Pulmonary artery endothelial cell (primary cell): ENCODE measurements around the gene TEDC1. TPM values are rescaled to one million over a fixed set of nuclear protein-coding genes. Genes with fewer than 3 reads are reported as not detected.

Source experiments
- DNase-seq: peaks from one replicate; pipeline ENCODE4 v3.0.0-alpha.2; 2011; ENCODE audit warnings: low read depth, low spot score
- total RNA-seq: library from RNA; depleted of rRNA; stranded (reverse); fragments of >200 nt; gene quantifications from 2 replicates; pipeline ENCODE4 v1.2.3, GENCODE V29; 2014

TEDC1 gene
- total RNA-seq, 1 donor from 2014 or later, result 14.2 TPM

DNA sequence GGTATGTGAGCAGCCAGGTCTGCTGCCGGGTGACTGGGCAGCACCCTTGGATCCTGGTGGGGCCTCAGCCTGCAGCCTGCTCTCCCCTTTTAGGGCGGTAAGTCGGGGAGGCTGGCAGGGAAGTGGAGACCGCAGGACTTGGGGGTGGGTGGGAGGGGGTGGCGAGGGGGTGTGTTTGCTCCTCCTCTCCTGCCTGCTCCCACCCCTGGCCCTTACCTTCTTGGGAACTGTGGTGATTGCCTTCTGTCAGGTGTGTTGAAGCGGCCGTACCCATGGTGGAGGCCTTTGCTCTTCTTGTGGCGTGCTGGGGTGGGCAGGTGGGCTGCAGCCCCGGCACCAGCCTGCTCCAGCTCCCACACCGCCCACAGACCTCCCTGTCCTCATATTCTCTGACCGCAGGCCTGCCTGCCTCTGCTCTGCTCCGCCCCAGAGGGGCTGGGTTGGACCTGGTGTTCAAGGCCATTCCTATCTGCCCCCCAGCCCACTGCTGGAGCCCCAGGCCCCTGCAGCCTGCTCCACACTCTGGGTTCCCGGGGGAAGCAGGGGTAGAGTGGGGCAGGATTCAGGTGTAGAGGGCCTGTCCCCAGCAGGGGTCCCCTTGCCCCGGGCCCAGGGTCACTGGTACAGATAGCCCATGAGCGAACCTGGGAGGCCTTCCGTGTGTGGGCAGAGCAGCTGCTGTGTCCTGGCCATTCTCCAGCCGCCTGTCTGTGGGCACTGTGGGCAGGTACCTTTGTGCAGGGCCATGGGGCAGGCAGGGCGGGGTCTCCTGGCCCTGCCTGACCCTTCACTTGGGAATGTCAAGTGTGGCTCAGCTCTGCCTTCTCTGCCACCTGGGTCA is 5.2 kb downstream of the TEDC1 start:
- DNase-seq, result no peak

DNA sequence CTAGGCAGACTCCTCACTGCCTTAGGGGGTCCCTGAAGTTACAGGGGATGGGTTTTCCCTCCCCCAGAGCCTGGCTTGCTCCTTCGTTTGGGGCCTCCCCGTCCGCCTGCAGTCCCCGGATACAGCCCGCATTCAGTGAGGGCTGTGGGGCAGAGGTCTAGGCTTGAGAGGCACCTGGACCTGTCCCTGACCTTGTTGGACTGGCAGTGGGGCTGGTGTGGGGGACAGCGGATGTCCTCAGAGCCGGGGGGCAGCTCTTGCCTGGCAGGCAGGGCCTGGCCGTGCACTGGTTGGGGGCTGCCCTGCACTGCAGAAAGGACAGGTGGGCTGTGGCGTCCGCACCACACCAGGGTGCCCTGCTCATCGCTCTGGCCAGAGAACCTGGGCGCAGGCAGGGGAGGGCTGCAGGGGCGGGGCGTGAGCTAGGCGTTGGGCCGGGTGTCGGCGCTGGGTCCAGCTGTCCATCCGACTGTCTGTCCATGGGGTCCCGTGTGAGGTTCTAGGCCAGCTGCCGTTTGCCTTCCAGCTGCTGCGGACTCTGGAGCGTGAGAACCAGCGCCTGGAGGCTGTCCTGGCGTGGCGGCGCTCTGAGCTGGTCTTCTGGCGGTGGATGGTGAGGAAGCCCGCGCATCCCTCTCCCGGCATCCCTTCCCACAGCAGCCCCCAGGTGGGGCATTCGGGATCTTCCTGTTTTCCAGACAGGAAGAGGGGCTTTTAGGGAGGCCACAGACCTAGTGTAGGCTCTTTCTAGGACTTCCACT is 6.0 kb downstream of the TEDC1 start:
- DNase-seq, result no peak

DNA sequence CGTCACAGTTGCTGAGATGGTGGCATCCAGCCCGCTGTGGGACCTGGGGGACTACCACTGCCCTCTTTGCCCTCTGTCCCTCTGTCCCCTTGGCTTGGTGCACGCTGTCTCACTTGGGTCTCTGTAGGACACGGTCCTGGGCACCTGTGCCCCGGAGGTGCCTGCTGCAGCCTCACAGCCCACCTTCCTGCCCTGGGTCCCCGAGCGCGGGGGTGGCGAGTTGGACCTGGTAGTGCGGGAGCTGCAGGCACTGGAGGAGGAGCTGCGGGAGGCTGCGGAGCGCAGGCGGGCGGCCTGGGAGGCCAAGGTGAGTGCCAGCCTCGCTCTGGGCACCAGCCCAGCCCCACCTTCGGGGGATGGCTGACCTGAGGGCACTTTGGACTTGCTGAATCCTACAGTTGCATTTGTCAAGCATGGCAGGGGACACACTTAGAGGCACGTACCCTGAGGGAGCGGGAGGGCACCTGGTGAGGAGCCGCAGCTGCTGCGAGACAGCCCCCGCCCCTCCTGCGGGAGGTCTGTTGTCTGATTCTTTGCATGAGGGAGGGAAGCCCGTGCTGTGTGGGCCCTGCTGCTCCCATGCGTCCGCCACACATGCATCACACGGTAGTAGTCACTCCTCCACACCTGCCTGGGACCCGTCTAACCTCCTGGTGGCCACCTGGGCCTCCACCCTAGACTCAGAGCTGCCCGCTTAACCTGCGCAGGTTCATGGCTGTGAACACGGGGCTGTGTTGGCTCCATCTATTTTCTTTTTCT is 6.8 kb downstream of the TEDC1 start:
- DNase-seq, result no peak

- DNase-seq, result no peak
These were observed 7.6 kb downstream of the TEDC1 start for GRCh38 chr14:105498430-105499255.

DNA sequence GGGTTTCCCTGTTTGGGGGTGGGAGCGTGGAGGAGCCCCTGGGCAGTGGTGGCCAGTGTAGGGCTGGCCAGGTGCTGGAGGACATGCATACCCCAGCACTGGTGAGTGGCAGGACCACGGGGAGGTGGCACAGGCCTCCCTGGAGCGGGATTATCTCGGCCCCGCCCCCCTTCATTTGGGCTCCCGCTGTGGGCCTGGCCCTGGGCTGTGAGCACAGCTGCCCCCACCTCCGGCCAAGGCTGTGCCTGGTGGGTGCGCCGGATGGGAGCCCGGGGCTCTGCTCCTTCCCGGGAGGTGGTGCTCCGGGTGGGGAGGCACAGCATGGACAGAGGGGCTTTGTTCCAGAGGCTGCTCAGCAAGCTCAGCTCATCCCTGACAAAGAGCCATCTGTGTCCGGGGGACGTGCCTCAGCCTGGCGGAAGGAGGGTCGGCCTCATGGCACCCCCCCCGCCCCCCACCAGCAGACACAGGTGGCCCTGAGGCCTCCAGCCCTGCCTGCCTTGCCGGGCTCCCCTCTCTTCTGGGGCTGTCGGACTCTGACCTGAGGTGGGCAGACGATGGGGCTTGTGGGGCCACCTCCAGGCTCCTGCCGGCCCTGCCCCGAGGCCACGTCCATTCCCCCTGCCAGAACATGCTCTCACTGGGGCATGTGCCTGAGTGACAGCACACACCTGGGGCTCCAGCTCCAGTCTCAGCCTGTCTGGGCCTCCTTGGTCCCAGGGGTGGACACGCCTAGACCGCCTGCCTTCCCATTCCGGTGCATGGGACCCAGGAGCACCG is 8.4 kb downstream of the TEDC1 start:
- DNase-seq, result no peak

GRCh38 chr14:105500036-105500725 is 9.1 kb downstream of the TEDC1 start:
- no peak for DNase-seq

- no peak for DNase-seq
These were observed 9.7 kb downstream of the TEDC1 start for GRCh38 chr14:105500726-105501101.

DNA sequence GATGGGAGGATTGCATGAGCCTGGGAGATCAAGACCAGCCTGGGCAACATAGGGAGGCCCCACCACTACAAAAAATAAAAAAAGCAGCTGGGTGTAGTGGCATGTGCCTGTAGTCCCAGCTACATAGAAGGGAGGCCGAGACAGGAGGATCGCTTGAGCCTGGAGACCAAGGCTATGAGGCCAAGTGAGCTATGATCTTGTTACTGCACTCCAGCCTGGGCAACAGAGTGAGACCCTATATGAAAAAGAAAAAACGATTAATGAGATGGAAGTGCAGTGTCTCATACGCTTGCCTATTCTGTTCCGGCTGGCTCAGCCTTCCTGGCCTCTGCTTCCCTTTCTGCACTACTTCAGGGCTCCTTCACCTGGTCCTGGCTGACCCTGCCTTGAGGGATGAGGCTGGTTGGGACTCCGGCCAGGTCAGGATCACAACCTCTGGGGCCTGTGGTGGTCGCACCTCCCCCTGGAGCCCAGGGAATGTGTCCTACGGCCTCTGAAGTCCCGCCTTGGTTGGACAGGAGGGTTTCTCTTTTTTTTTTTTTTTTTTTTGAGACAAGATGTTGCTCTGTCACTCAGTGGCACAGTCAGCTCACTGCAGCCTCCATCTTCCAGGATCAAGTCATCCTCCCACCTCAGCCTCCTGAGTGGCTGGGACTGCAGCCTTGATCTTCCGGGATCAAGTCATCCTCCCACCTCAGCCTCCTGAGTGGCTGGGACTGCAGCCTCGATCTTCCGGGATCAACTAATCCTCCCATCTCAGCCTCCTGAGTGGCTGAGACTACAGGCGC is 10.7 kb downstream of the TEDC1 start:
- no peak for DNase-seq

- no peak for DNase-seq
These were observed 11.6 kb downstream of the TEDC1 start for GRCh38 chr14:105502446-105503295.

DNA sequence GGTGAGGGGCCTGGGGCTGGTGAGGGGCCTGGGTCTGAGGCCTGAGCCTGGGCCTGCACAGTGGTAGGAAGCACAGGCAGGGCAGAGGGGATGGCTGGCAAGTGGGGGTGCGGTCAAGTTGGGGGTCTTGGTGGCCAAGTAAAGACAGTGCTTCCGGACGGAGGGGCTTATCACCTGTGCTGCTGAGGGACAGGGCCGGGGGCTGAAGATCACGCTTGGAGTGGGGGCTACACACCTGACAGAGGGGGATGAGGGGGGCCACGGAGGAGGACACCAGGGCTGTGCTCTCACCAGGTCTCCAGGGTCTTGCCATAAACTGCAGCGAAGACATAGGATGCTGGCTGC is 12.2 kb downstream of the TEDC1 start:
- DNase-seq, result no peak

DNA sequence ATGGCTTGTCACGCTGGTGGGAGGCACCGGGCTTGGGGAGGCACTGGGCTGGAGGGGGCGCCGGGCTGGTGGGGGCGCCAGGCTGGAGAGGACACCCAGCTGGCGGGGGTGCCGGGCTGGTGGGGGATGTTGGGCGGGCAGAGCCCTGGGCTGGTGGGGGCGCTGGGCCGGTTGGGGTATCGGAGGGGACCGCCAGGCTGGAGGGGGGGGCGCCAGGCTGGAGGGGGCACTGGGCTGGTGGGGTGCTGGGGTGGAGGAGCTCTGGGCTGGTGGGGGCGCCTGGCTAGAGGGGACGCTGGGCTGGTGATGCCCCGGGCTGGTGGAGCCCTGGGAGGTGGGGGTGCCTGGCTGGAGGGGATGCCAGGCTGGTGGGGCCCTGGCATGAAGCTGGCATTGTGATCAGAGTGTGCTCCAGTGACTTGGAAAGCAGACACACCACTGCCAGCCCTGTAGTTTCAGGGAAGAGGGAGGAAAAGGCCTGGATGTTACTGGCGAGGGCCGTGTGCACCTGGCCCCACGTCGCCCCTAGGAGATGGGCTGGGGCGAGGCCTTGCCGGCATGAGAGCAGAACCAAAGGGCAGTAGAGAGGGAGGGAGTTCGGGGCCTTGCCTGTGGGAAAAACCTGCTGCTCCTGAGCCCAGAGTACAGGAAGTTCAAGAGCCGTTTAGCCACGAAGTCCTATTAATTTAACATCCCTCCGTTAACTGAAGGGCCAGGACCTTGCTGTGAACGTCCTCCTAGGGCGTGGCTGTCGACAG is 13.1 kb downstream of the TEDC1 start:
- no peak for DNase-seq

DNA sequence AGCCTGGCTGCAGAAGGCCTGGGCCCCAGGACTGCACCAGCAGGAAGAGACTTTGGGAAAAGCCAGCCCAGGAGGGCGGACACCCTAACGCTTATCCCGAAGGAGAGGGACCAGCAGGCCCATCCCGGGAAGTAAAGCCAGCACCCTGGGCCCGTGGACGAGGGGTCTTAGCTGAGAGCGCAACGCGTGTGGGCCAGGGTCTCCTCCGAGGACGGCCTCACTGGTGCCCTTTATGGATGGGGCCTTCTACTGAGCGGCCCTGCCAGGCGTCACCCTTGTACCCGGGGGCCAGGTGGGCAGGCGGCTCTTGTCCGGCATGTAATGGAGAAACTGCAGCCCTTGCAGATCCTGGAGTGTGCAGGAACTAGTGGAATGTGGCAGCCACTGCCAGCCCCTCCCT is 14.1 kb downstream of the TEDC1 start:
- no peak for DNase-seq

DNA sequence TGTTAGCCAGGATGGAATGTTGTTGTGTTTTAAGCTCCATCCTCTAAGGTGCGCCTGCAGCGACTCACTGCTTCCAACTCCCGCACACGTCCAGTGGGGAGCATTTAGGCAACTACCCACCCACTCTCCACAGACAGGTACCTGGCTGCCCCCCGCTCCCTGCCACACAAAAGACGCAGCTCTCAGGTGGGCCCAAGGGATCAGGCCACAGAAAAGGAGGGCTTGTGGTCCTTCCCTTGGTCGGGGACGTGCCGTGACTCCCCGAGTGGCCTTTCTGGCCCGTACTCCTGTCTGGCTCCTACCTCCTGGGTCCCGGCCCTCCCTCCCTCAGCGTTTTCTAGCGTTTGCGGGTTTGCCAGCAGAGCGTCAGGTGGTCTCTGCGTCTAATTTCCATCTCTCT is 16.2 kb downstream of the TEDC1 start:
- no peak for DNase-seq

DNA sequence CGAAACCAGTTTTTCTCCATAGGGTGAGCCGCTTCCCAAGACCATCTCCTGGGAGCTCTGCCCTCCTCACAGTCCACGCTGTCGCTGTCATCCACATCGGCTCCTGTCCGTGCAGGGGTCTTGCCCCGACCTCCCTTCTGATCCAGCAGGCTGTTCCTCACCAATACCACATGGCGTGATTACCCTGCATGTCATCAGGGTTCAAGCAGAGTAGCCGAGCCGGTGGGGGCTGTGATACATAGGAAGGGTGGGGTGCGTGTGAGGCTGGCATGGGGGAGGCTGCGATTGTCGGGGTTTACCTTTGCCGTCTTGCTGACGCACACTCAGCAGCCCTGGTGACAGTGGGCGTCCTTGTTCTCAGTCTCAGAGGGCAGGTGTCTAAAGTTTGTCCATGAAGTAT is 17.0 kb downstream of the TEDC1 start:
- DNase-seq, result no peak

DNA sequence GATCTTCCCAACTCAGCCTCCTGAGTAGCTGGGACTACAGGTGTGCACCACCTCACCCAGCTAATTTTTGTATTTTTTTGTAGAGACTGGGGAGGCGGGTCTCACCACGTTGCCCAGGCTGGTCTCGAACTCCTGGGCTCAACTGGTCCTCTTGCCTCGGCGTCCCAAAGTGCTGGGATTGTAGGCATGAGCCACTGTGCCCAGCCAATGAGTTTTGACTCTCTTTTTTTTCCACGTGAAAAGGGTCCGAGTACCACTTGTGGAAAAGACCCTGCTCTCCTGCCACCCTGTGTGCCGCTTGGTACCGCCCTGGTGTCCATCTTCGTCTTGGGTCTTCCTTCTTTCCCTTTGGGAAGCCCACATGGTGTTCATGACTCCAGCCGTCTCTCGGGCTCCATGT is 17.6 kb downstream of the TEDC1 start:
- no peak for DNase-seq

- no peak for DNase-seq
These were observed 26.1 kb downstream of the TEDC1 start for GRCh38 chr14:105517096-105517495.

DNA sequence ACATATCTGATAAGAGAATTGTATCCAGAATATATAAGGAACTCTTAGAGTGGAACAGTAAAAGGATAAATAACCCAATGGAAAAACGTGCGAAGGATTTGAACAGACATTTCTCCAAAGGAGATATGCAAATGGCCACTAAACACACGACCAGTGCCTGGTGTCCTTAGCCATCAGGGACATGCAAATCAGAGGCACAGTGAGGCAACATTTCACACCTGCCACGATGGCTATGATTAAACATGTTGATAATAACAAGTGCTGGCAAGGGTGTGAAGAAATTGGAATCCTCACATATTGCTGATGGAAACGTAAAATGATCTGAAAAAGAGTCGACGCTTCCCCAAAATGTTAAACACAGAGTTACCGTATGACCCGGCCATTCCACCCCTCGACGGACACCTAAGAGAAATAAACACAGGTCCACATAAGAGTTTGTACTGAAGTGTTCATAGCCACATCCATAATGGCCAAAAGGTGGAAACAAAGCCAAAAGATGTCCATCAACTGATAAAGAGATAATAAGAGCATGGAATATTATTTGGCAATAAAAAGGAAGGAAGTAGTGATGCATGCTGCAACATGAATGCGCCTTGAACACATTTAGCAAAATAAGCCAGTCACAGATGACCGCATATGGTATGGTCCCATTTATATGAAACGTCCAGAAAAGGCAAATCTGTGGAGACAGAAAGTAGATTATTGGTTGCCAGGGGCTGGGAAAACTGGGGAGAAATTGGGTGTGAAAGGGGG is 29.1 kb downstream of the TEDC1 start:
- DNase-seq, result no peak
